Fibroblast of lung (primary cell): ENCODE measurements around the gene FHAD1.

Experiments
- EZH2 ChIP-seq: IDR thresholded peaks from 2 replicates; pipeline ENCODE4 v1.5.1; 2012; ENCODE audit warnings: low read length, control low read depth, mild to moderate bottlenecking; ENCODE audit errors: missing control alignments
- TF ChIP-seq, protein P1 (sequence below), 2 donors: IDR thresholded peaks in 1 of 2; conservative IDR thresholded peaks in 1 of 2; 1 replicate in 1 of 2; 2 replicates in 1 of 2; pipeline ENCODE4 v1.5.1; 2011 to 2012; ENCODE audit warnings: low read length in 2 of 2, control low read depth in 1 of 2, inconsistent platforms in 1 of 2, low read depth in 1 of 2, mild to moderate bottlenecking in 1 of 2

DNA sequence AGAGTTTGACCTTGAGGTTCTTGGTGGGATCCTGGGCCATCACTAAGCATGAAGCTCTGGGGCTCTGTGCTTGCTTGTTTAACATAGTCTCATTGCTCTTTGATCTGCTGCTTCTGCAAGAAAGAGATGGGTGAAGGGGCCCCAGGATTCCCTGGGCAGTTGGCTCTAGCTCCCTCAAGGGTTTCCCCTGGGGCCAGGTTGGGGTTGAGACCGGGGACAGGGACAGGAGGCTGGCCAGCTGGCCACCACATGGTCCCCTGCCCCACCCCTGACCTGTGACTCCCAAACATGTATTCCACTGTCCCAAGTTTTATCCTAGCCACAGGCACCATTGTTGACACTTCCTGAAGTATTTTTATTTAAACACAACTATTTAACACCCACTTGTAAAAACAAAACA is 69.5 kb downstream of the FHAD1 start:
- TF ChIP-seq, protein P1, sequence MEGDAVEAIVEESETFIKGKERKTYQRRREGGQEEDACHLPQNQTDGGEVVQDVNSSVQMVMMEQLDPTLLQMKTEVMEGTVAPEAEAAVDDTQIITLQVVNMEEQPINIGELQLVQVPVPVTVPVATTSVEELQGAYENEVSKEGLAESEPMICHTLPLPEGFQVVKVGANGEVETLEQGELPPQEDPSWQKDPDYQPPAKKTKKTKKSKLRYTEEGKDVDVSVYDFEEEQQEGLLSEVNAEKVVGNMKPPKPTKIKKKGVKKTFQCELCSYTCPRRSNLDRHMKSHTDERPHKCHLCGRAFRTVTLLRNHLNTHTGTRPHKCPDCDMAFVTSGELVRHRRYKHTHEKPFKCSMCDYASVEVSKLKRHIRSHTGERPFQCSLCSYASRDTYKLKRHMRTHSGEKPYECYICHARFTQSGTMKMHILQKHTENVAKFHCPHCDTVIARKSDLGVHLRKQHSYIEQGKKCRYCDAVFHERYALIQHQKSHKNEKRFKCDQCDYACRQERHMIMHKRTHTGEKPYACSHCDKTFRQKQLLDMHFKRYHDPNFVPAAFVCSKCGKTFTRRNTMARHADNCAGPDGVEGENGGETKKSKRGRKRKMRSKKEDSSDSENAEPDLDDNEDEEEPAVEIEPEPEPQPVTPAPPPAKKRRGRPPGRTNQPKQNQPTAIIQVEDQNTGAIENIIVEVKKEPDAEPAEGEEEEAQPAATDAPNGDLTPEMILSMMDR (conservative IDR thresholded peaks at IDR 0.05 in 1 of 2, IDR thresholded peaks at IDR 0.05 in 1 of 2; ENCODE audit: low read depth in 1 of 2, low read length in 2 of 2): no peak
- no peak for TF ChIP-seq EZH2
